Stimulated activated CD8-positive, alpha-beta memory T cell treated with anti-CD3 and anti-CD28 coated beads, Interleukin-12 subunit alpha, Interleukin-12 subunit beta, amount 100 ng/mL, for 24 hours (primary cell): Measurements from ENCODE around the gene LRRC8C.

Experiments used
- DNase-seq: peaks from one replicate; pipeline ENCODE4 v3.0.0-alpha.2; 2020; ENCODE audit errors: extremely low read depth

The LRRC8C gene

GRCh38 chr1:89633800-89634625 lies 1.1 kb downstream of the LRRC8C start:
- no peak for DNase-seq

DNA sequence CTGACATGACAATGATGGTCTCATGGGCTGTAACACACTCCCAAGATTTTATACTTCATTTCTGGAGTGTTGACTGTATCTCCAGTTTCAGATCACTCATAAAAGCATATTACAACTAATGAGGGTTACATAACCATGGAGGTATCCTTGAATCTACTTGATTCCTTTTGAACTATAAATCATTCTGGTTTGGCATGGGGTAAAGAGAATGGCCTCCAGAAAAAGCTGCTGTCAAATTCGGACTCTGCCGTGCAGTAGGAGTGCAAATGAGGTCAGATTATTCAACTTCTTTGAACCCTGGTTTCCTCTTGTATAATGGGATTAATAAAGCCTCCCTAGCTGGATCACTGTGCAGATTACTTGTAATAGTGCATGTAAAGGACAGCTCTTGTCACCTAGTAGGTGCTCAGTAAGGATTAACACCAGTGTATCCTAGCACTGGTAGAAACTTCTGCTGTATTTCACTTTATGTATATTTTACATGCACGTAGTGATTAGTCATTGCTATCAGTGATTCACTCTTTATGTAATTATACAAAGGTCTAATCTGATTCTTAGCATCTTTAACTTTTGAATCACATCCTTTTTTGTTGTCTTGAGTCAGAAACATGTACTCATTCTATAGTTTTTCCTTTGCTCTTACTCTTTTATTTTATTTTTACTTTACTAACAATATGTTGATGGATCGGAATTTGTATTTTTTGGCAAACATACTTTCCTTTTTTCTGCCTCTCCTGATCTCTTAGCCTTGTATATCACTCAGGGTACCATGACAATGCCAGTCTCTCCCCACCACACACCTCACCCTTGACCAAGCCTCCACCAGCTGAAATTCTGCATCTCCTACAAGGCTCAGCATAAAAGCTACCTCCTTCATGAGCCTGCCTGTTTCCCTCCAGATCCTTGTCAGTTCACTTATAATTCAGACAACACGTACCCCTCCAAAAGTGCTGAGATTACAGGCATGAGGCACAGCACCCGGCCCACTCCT lies 3.2 kb downstream of the LRRC8C start:
- DNase-seq, result no peak

- no peak for DNase-seq
These were observed 4.6 kb downstream of the LRRC8C start for GRCh38 chr1:89637496-89637895.

DNA sequence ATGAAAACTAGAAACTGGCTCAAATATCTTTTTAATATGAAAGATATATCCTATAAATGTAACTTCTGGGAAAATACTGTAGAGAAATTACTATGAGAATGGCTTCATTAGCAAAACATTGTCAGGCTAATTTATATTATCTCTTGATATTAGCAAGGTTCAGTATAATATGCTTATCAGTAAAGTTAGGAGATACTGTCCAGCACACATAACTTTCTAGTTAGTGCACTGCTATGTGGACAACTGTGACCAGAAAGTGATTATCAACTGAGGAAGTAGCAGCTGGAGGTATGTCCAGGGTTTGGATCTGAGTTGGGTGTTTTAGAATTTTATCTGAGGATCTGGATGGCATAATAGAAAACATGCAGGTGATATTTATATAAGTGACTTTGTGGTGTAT lies 7.5 kb downstream of the LRRC8C start:
- DNase-seq, result no peak

GRCh38 chr1:89641781-89642180 lies 8.9 kb downstream of the LRRC8C start:
- DNase-seq, result no peak

DNA sequence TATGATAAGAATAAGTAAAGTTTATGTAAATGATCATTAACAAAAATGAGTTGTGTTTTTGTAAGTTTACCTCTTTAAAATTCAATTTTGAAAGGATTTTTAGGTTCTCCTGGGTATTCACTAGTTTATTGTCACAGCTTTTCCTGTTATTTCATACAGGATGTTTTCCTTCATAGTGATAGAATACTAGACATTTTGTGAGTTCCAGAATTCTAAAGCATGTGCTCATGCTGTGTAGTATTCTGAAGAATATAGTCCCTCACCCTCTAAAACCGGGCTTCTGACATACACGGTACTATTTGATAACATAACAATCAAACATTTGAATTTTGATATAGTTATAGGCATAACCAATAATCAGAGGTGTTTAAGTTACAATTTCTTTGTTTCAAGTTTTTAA lies 10.7 kb downstream of the LRRC8C start:
- no peak for DNase-seq

GRCh38 chr1:89644119-89644814 lies 11.3 kb downstream of the LRRC8C start:
- no peak for DNase-seq

- DNase-seq, result no peak
These were observed 13.3 kb downstream of the LRRC8C start for GRCh38 chr1:89646259-89646658.

DNA sequence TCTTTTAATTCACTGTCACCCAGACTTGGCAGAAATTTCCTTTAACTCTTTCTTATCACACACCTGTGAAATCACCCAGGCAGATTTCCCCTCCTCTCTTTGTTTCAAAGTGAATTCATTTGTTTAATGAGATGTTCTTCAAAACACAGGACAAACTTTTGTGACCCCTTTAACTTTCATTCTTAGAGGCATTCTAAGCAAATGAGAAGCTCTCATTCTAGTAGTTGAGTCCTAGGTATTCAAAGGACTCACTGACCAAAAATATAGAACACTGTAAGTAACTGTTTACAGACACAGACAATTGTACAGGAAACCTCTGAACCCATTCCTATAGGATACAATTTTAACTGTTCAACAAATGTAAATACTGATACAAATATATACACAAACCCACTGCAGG lies 16.9 kb downstream of the LRRC8C start:
- no peak for DNase-seq

DNA sequence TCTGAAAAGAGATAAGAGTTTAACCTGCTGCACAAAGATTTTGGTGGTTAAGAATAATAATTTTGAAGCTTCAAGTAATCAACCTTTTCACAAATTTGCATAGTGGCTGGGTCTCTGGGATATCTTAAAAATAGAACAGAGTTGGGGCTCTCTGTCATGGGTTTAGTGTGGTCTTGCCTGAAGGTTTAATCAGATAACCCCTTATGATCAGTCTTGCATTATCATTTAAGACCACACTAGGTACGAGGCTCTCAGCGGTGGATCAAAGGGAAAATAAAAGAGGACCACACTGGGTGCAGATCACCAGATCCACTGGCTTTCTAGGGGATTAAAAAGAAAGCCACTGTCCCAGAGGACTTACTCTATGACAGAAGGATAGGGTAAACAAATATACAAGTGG lies 19.5 kb downstream of the LRRC8C start:
- no peak for DNase-seq

DNA sequence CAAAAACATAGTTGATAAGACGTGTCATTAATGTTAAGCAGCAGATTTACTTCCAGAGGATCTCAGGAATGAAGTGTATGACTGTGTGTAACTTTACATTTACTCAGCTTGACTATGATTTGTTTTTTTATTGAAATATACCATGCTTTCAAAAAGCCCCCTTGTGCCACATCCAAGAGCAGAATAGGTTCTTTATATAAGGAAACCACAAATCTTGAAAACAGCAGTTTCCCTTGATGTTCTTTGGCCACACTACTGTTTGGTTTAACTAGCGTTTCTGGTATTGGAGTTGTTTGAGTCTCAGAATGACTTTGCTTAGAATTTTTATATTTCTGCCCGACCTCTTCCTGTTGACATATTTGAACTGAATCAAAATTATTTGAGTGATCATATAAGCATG lies 25.0 kb downstream of the LRRC8C start:
- no peak for DNase-seq

GRCh38 chr1:89659322-89660081 lies 26.6 kb downstream of the LRRC8C start:
- DNase-seq, result no peak

DNA sequence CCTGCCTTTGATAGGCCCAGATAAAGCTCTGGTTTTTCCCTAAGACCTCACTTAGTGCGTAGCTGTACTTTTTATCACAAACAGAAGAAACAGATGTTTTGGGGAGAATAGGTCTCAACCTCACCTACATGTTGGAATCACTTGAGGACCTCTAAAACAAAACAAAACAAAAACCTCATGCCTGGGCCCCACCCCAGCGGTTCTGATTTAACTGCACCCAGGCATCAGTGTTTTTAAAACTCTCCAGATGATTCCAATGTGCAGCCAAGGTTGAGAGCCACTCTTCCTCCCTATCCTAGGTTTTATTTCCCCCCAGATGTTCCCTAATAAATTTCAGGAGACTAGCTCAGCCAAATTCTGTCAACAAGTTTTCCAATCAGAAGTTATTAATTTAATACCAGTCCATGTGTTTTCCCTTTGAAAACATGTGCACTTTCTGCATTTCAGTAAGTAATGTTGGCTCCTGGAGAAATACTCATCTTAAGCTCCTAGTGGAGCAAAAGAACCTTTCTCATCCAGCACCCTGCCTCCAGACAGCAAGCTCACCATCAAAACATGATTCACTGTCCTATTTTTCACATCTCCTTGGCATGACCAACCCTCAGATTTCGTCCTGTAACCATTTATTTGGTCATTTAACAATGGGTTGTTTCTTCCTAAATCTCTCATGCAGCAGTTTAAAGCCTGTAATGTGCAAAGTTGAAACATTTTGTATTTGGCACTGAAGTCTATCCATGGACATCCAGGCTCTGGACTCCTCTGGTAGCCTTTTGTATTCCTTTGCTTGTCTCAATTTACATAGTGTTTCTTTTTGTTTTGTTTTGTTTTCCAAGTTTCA lies 27.5 kb downstream of the LRRC8C start:
- DNase-seq, result no peak

DNA sequence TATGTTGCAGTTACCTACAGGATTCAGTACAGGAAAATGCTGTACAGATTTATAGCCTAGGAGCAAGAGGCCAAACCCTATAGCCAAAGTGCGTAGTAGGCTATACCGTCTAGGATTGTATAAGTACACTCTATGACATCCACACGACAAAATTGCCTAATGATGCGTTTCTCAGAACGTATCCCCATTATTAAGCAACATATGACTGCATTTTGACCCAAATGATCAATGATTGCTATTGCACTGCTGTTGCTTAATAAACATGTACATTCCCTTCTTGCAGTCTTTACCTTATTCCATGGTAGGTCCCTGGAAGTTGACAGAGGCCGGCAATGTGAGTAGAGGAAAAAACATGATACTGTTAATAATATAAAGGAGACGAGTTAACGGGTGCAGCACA lies 33.0 kb downstream of the LRRC8C start:
- no peak for DNase-seq

GRCh38 chr1:89666640-89667039 lies 33.7 kb downstream of the LRRC8C start:
- DNase-seq, result no peak

GRCh38 chr1:89667691-89668090 lies 34.8 kb downstream of the LRRC8C start:
- no peak for DNase-seq

- DNase-seq, result no peak
These were observed 36.0 kb downstream of the LRRC8C start for GRCh38 chr1:89668961-89669360.

- DNase-seq, result no peak
These were observed 36.5 kb downstream of the LRRC8C start for GRCh38 chr1:89669441-89669840.

GRCh38 chr1:89670163-89670562 lies 37.2 kb downstream of the LRRC8C start:
- no peak for DNase-seq

- no peak for DNase-seq
These were observed 37.8 kb downstream of the LRRC8C start for GRCh38 chr1:89670711-89671110.
